Right atrium auricular region (tissue), 2 donors: Measurements from ENCODE around the gene ZSCAN9. TPM values are rescaled to one million over a fixed set of nuclear protein-coding genes. Genes with fewer than 3 reads are reported as not detected.

ENCODE experiments used
- DNase-seq: peaks from one replicate; pipeline ENCODE4 v3.0.0-alpha.2; 2019; ENCODE audit warnings: low spot score
- H3K27ac ChIP-seq, 2 donors: fragments of 200-600 bp; sonication (generic); 1 replicate in 1 of 2; 2 replicates in 1 of 2; pipeline ENCODE4 v1.5.1; 2016 to 2019
- H3K27me3 ChIP-seq, 2 donors: fragments of 200-600 bp; sonication (generic); one replicate each; pipeline versions ENCODE4 v1.5.1 to v1.6.0; 2017 to 2019
- H3K36me3 ChIP-seq: fragments of 200-600 bp; sonication (generic); one replicate; pipeline ENCODE4 v1.5.1; 2016
- H3K4me1 ChIP-seq, 2 donors: fragments of 200-600 bp; sonication (generic); one replicate each; pipeline versions ENCODE4 v1.5.1 to v1.6.0; 2017 to 2019
- H3K4me3 ChIP-seq, 2 donors: fragments of 200-600 bp; sonication (generic); 1 replicate in 1 of 2; 2 replicates in 1 of 2; pipeline ENCODE4 v1.5.1; 2017 to 2019; ENCODE audit warnings: mild to moderate bottlenecking in 1 of 2, moderate library complexity in 1 of 2
- H3K9me3 ChIP-seq, 2 donors: fragments of 200-600 bp; sonication (generic); one replicate each; pipeline ENCODE4 v1.5.1; 2019
- CTCF ChIP-seq, 2 donors: fragments of 200-600 bp; sonication (generic); IDR thresholded peaks; one replicate each; pipeline ENCODE4 v1.5.1; 2019; ENCODE audit warnings: antibody characterized with exemption in 2 of 2
- total RNA-seq, 2 donors: library from RNA; depleted of rRNA; stranded (reverse); fragments of >200 nt; gene quantifications; one replicate each; pipeline ENCODE4 v1.1.0, GENCODE V29; 2016

Gene ZSCAN9
- total RNA-seq, 2 donors from 2014 or later, result 5.8 to 10.1 TPM

GRCh38 chr6:28226460-28226859 is 1.4 kb downstream of the ZSCAN9 start:
- peaks cover 46% of the 10 kb centered on the region for H3K36me3 ChIP-seq
- H3K4me3 ChIP-seq, result no peak overlapping the region
- DNase-seq, result no peak
- no peaks in the 10 kb centered on the region for H3K9me3 ChIP-seq
- peaks cover 0 to 18% of the 10 kb centered on the region in 2 donors for H3K4me1 ChIP-seq
- no peak overlapping the region for H3K27ac ChIP-seq
- H3K27me3 ChIP-seq, result no peaks in the 10 kb centered on the region
- no peak for TF ChIP-seq CTCF (IDR thresholded peaks at IDR 0.05)

- no peak for TF ChIP-seq CTCF (IDR thresholded peaks at IDR 0.05)
- Histone ChIP-seq H3K36me3 (peaks cover 55% of the 10 kb centered on the region), H3K27ac (no peak overlapping the region), H3K27me3 (no peaks in the 10 kb centered on the region), H3K4me1 (no peaks in the 10 kb centered on the region), H3K9me3 (no peaks in the 10 kb centered on the region), H3K4me3 (no peak overlapping the region)
- no peak for DNase-seq
These were observed 7.7 kb downstream of the ZSCAN9 start for GRCh38 chr6:28232785-28233184.

- no peaks in the 10 kb centered on the region for H3K27me3 ChIP-seq
- no peaks in the 10 kb centered on the region for H3K4me1 ChIP-seq
- no peak for DNase-seq
- H3K4me3 ChIP-seq, result no peak overlapping the region
- H3K9me3 ChIP-seq, result no peaks in the 10 kb centered on the region
- H3K36me3 ChIP-seq, result peaks cover 23% of the 10 kb centered on the region
- no peak for TF ChIP-seq CTCF (IDR thresholded peaks at IDR 0.05)
- no peak overlapping the region for H3K27ac ChIP-seq
These were observed 10.9 kb downstream of the ZSCAN9 start for GRCh38 chr6:28235912-28236452.

- Histone ChIP-seq H3K27me3 (no peaks in the 10 kb centered on the region), H3K9me3 (no peaks in the 10 kb centered on the region), H3K4me3 (no peak overlapping the region), H3K27ac (no peak overlapping the region), H3K36me3 (peaks cover 7% of the 10 kb centered on the region), H3K4me1 (no peaks in the 10 kb centered on the region)
- DNase-seq, result no peak
- no peak for TF ChIP-seq CTCF (IDR thresholded peaks at IDR 0.05)
These were observed 14.6 kb downstream of the ZSCAN9 start for GRCh38 chr6:28239636-28240035.

GRCh38 chr6:28240471-28240870 is 15.4 kb downstream of the ZSCAN9 start:
- no peaks in the 10 kb centered on the region for H3K9me3 ChIP-seq
- DNase-seq, result no peak
- TF ChIP-seq CTCF (IDR thresholded peaks at IDR 0.05), result no peak
- H3K27ac ChIP-seq, result no peak overlapping the region
- H3K27me3 ChIP-seq, result no peaks in the 10 kb centered on the region
- peaks cover 16% of the 10 kb centered on the region for H3K36me3 ChIP-seq
- no peaks in the 10 kb centered on the region for H3K4me1 ChIP-seq
- H3K4me3 ChIP-seq, result no peak overlapping the region

GRCh38 chr6:28243946-28244345 is 18.9 kb downstream of the ZSCAN9 start:
- Histone ChIP-seq H3K36me3 (peaks cover 42% of the 10 kb centered on the region), H3K4me1 (no peaks in the 10 kb centered on the region), H3K27ac (no peak overlapping the region), H3K4me3 (no peak overlapping the region), H3K27me3 (no peaks in the 10 kb centered on the region), H3K9me3 (no peaks in the 10 kb centered on the region)
- no peak for TF ChIP-seq CTCF (IDR thresholded peaks at IDR 0.05)
- DNase-seq, result no peak
